B cell (primary cell): ENCODE measurements around the gene KAZN. TPM values are rescaled to one million over a fixed set of nuclear protein-coding genes. Genes with fewer than 3 reads are reported as not detected.

Source experiments
- ATAC-seq: fragments of 200-7000 bp; cut with Tn5 transposase; one replicate; pipeline ENCODE4 v1.10.0; 2021; ENCODE audit warnings: low read depth, mild to moderate bottlenecking, moderate number of reproducible peaks, moderate library complexity
- CTCF ChIA-PET: fragments of 350-600 bp; sonication (Branson Sonifier 250); formaldehyde crosslinking; loops from one replicate; lab custom pipeline; 2021; ENCODE audit warnings: antibody characterized with exemption, inconsistent platforms; lab: Charles Lee
- POLR2A ChIA-PET: fragments of 350-600 bp; sonication (Branson Sonifier 250); formaldehyde crosslinking; loops from one replicate; lab custom pipeline; 2021; ENCODE audit warnings: antibody characterized with exemption; lab: Charles Lee
- DNase-seq: peaks from one replicate; pipeline ENCODE4 v3.0.0; 2013
- H2AFZ ChIP-seq: 2 replicates; pipeline ENCODE4 v1.6.1; 2012; ENCODE audit warnings: mild to moderate bottlenecking, low read depth, low read length; ENCODE audit not compliant: insufficient read depth, poor library complexity, severe bottlenecking
- H3K27ac ChIP-seq, 2 donors: 1 replicate in 1 of 2; 2 replicates in 1 of 2; pipeline ENCODE4 v1.5.1; 2012 to 2013; ENCODE audit warnings: low read length in 2 of 2, mild to moderate bottlenecking in 2 of 2, moderate library complexity in 1 of 2
- H3K27me3 ChIP-seq, 4 experiments: fragments of 200-600 bp in 1 of 4; sonication (generic) in 1 of 4; replicated peaks in 1 of 4; 1 replicate in 2 of 4; 2 replicates in 2 of 4; pipeline versions ENCODE4 v1.6.1 to v1.7.0; 2013 to 2016; ENCODE audit warnings: low read length in 3 of 4, mild to moderate bottlenecking in 2 of 4, mixed read lengths in 1 of 4, moderate library complexity in 1 of 4; ENCODE audit not compliant: insufficient read depth in 4 of 4, control insufficient read depth in 3 of 4; ENCODE audit errors: control extremely low read depth in 1 of 4
- H3K36me3 ChIP-seq, 2 experiments: replicated peaks in 1 of 2; 1 replicate in 1 of 2; 2 replicates in 1 of 2; pipeline versions ENCODE4 v1.6.1 to v1.7.1; 2013; ENCODE audit warnings: low read length in 1 of 2; ENCODE audit not compliant: insufficient read depth in 2 of 2, control insufficient read depth in 1 of 2; ENCODE audit errors: control extremely low read depth in 1 of 2, extremely low read depth in 1 of 2
- H3K4me1 ChIP-seq, 2 donors: fragments of 200-600 bp in 1 of 2; sonication (generic) in 1 of 2; 1 replicate in 1 of 2; 2 replicates in 1 of 2; pipeline versions ENCODE4 v1.5.1 to v1.6.1; 2013 to 2017; ENCODE audit warnings: low read length in 2 of 2; ENCODE audit not compliant: control insufficient read depth in 2 of 2, insufficient read depth in 2 of 2
- H3K4me2 ChIP-seq: replicated peaks from 2 replicates; pipeline ENCODE3; 2012; ENCODE audit warnings: mild to moderate bottlenecking, low read depth, low read length; ENCODE audit not compliant: poor library complexity, severe bottlenecking
- H3K4me3 ChIP-seq, 5 experiments: fragments of 200-600 bp in 1 of 5; sonication (generic) in 1 of 5; 1 replicate in 3 of 5; 2 replicates in 2 of 5; pipeline versions ENCODE4 v1.5.1 to v1.7.0; 2011 to 2016; ENCODE audit warnings: low read length in 4 of 5, mild to moderate bottlenecking in 4 of 5, low read depth in 2 of 5, control low read depth in 1 of 5, moderate library complexity in 1 of 5; ENCODE audit not compliant: insufficient read depth in 1 of 5; ENCODE audit errors: control extremely low read depth in 1 of 5, extremely low read depth in 1 of 5
- H3K79me2 ChIP-seq: fragments of 200-600 bp; sonication (generic); one replicate; pipeline ENCODE4 v1.6.0; 2016; ENCODE audit warnings: low read length; ENCODE audit not compliant: control insufficient read depth, insufficient read depth
- H3K9ac ChIP-seq: fragments of 200-600 bp; sonication (generic); 2 replicates; pipeline ENCODE4 v1.6.1; 2017; ENCODE audit warnings: mild to moderate bottlenecking, low read length, moderate library complexity
- H3K9me3 ChIP-seq, 3 donors: one replicate each; pipeline versions ENCODE4 v1.6.1 to v1.7.1; 2013; ENCODE audit warnings: low read length in 2 of 3; ENCODE audit not compliant: control insufficient read depth in 2 of 3, insufficient read depth in 1 of 3; ENCODE audit errors: control extremely low read depth in 1 of 3
- H4K20me1 ChIP-seq: 2 replicates; pipeline ENCODE4 v1.6.0; 2012; ENCODE audit warnings: mild to moderate bottlenecking, low read length; ENCODE audit not compliant: insufficient read depth, control insufficient read depth, poor library complexity, severe bottlenecking
- H3K27ac Mint-ChIP-seq: one replicate; pipeline ENCODE4 v1.8.0; 2021; ENCODE audit warnings: mixed read lengths
- H3K27me3 Mint-ChIP-seq: one replicate; pipeline ENCODE4 v1.8.0; 2021; ENCODE audit warnings: mixed read lengths
- H3K4me1 Mint-ChIP-seq: one replicate; pipeline ENCODE4 v1.8.0; 2021; ENCODE audit warnings: mixed read lengths
- H3K4me3 Mint-ChIP-seq: one replicate; pipeline ENCODE4 v1.8.0; 2021; ENCODE audit warnings: mixed read lengths
- H3K9me3 Mint-ChIP-seq: one replicate; pipeline ENCODE4 v1.8.0; 2022; ENCODE audit warnings: mixed read lengths; ENCODE audit not compliant: insufficient read depth
- EZH2 ChIP-seq: IDR thresholded peaks from 2 replicates; pipeline ENCODE4 v1.6.1; 2012; ENCODE audit warnings: borderline replicate concordance, low read depth, mild to moderate bottlenecking, moderate library complexity, low read length; ENCODE audit not compliant: insufficient read depth, poor library complexity, severe bottlenecking
- WGBS: methylation state at CpG from one replicate; pipeline ENCODE4 v1.1.5; 2013; ENCODE audit warnings: missing lambda C conversion rate; ENCODE audit not compliant: insufficient coverage; 5-methylcytosine and 5-hydroxymethylcytosine counted together
- intact Hi-C: fragments of 100-400 bp; cut with micrococcal nuclease; formaldehyde crosslinking; loops from one replicate; pipeline ENCODE4 v1.10.0; 2022
- polyA plus RNA-seq: library from polyadenylated mRNA; depleted of rRNA; stranded (reverse); fragments of >200 nt; gene quantifications from 2 replicates; pipeline ENCODE4 v1.2.3, GENCODE V29; 2012
- total RNA-seq, 2 donors: library from RNA; stranded (reverse); fragments of 120-200 nt in 1 of 2; gene quantifications; 1 replicate in 1 of 2; 2 replicates in 1 of 2; pipeline versions ENCODE4 v1.2.3 to v1.2.4, GENCODE V29; 2013 to 2022
- TF ChIP-seq, protein P1 (sequence below): fragments of 200-600 bp; IDR thresholded peaks from one replicate; pipeline ENCODE4 v1.8.0; 2022; ENCODE audit warnings: antibody characterized with exemption, mild to moderate bottlenecking

Gene KAZN
- total and polyA plus RNA-seq, 2 donors (not counting 1 experiment from before 2014, with no cell fraction given) = 0.13 to 0.39 TPM

DNA sequence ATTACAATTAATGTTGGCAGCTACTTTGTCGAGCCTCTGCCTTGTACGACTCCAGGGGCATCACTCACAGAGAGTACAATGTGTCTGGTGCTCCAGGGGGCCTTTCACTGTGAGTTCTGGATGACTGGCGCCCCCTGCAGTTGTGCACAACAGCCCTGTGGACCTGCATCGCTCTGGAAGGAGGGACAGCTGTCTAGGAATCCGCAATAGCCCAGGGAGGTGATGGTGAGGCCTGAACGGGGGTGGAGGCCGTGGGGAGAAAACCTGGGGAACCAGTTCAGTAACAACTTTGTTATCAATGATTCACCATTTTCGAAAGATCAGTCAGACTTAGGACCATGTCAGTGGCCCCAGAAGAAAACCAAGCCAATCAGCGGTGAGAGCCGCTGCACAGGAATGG lies 189.1 kb downstream of the KAZN start:
- DNase-seq = no peak
- Histone ChIP-seq H3K4me2 (no peak overlapping the region), H4K20me1 (no peaks in the 10 kb centered on the region), H3K4me3 (no peak overlapping the region), H3K27me3 (no peaks in the 10 kb centered on the region), H3K4me1 (no peaks in the 10 kb centered on the region), H3K79me2 (no peaks in the 10 kb centered on the region), H2AFZ (no peak overlapping the region), H3K27ac (no peak overlapping the region), H3K9me3 (no peaks in the 10 kb centered on the region), H3K36me3 (no peaks in the 10 kb centered on the region), H3K9ac (no peak overlapping the region)
- Mint-ChIP-seq H3K9me3 (no peaks in the 10 kb centered on the region), H3K4me1 (no peaks in the 10 kb centered on the region), H3K27ac (no peak overlapping the region), H3K4me3 (no peak overlapping the region), H3K27me3 (no peaks in the 10 kb centered on the region)
- 91% methylated on average over 10 of the region's 10 CpGs for WGBS
- POLR2A ChIA-PET = no interaction called here
- ATAC-seq = no peak
- TF ChIP-seq EZH2 = no peak
- TF ChIP-seq, protein P1, sequence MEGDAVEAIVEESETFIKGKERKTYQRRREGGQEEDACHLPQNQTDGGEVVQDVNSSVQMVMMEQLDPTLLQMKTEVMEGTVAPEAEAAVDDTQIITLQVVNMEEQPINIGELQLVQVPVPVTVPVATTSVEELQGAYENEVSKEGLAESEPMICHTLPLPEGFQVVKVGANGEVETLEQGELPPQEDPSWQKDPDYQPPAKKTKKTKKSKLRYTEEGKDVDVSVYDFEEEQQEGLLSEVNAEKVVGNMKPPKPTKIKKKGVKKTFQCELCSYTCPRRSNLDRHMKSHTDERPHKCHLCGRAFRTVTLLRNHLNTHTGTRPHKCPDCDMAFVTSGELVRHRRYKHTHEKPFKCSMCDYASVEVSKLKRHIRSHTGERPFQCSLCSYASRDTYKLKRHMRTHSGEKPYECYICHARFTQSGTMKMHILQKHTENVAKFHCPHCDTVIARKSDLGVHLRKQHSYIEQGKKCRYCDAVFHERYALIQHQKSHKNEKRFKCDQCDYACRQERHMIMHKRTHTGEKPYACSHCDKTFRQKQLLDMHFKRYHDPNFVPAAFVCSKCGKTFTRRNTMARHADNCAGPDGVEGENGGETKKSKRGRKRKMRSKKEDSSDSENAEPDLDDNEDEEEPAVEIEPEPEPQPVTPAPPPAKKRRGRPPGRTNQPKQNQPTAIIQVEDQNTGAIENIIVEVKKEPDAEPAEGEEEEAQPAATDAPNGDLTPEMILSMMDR = no peak
- intact Hi-C loops = no loop called here
- CTCF ChIA-PET = no interaction called here

DNA sequence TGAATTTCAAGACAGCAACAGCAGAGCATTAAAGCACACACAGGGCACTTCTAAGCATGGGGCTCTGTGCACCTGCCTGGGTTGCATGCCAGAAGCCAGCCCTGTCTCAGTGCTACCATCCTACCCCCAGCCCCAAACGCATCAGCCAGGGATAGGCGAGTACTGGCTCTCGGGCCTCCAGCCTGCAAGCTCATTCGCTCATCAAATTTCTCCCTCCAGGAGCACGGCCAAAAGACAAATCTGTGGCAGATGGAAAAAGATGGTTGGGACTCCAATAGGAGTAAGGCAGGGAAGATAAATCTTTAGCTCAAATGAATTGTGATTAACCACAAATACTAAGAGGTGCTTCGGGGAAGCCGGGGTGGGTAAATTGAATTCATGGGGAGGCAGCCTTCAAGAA lies 189.6 kb downstream of the KAZN start:
- H3K9ac ChIP-seq = no peak overlapping the region
- Mint-ChIP-seq H3K4me3 (no peak overlapping the region), H3K27me3 (no peaks in the 10 kb centered on the region), H3K9me3 (no peaks in the 10 kb centered on the region), H3K4me1 (no peaks in the 10 kb centered on the region), H3K27ac (no peak overlapping the region)
- POLR2A ChIA-PET = no interaction called here
- H3K4me2 ChIP-seq = no peak overlapping the region
- TF ChIP-seq EZH2 = no peak
- TF ChIP-seq, protein P1 = no peak
- H3K4me3 ChIP-seq = no peak overlapping the region
- no peaks in the 10 kb centered on the region for H3K9me3 ChIP-seq
- no peak overlapping the region for H2AFZ ChIP-seq
- intact Hi-C loops = no loop called here
- no CpG with 5 or more reads among the region's 7 CpGs for WGBS
- no peaks in the 10 kb centered on the region for H3K36me3 ChIP-seq
- no peak overlapping the region for H3K27ac ChIP-seq
- no peak for ATAC-seq
- DNase-seq = no peak
- H3K27me3 ChIP-seq = no peaks in the 10 kb centered on the region
- H4K20me1 ChIP-seq = no peaks in the 10 kb centered on the region
- CTCF ChIA-PET = no interaction called here
- H3K4me1 ChIP-seq = no peaks in the 10 kb centered on the region
- H3K79me2 ChIP-seq = no peaks in the 10 kb centered on the region
